ENCODE measurements around the gene CDK17.

CDK17 gene

DNA sequence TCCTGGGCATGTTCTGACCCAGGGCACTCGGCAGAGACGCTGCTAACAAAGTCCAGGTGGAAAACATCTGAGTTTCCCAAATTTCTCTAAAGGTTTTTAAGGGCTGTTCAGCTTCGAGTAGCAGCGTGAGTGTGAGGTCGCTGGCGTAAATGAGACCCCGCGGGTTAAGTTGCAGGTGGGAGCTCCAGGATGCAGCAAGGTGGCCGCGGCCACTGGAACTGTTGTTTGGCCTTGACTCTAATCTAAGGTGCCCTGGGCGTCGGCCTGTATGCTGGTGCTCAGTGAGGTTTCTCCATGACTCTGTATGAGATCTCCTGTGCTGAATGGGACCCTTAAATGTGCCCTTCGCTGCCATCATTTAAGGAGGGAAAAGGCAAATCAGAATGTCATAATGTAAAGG, 155.4 kb downstream of the CDK17 start:
- Histone ChIP-seq H3K27me3 (ENCODE audit: low read depth) (no peaks in the 10 kb centered on the region), H3K9me3 (no peaks in the 10 kb centered on the region), H3K4me3 (no peak overlapping the region), H3K4me1 (no peaks in the 10 kb centered on the region), H3K36me3 (replicated peaks) (no peaks in the 10 kb centered on the region)
- in situ Hi-C loops (cut with MboI; ENCODE audit: low sequenced_read_pairs), result no loop called here
- no peak for DNase-seq (ENCODE audit: low spot score in 2 of 2)

- in situ Hi-C loops (cut with MboI; ENCODE audit: low sequenced_read_pairs), result no loop called here
- H3K27me3 ChIP-seq (ENCODE audit: low read depth), result no peaks in the 10 kb centered on the region
- no peak for DNase-seq (ENCODE audit: low spot score in 2 of 2)
Observed at GRCh38 chr12:96242597-96242996, 157.6 kb downstream of the CDK17 start.

DNA sequence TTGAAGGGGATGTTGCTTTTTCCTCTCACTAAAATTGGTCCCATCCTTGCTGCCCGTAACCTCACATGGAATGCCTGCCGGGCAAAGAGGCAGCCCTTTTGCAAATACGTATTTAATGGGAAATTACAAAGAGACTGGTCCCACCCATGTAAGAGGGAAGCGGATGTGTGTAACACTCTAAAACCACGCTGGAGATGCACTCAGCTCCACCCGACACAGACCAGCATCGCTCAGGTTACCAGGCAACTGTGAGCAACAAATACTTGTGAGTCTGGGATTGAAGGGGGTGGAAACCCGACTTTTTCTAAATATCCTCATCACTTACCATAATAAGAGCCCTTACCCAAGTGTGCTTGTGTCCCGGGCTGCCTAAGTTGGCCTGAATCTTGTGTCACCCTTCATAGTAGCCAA, 158.4 kb downstream of the CDK17 start:
- no peaks in the 10 kb centered on the region for H3K9me3 ChIP-seq
- in situ Hi-C loops (cut with MboI; ENCODE audit: low sequenced_read_pairs), result no loop called here
- no peaks in the 10 kb centered on the region for H3K36me3 ChIP-seq (replicated peaks)
- no peak for DNase-seq (ENCODE audit: low spot score in 2 of 2)
- no peak overlapping the region for H3K4me3 ChIP-seq
- no peaks in the 10 kb centered on the region for H3K4me1 ChIP-seq
- no peaks in the 10 kb centered on the region for H3K27me3 ChIP-seq (ENCODE audit: low read depth)

More at GRCh38 chr12:96242597-96242996, 157.6 kb downstream of the CDK17 start:
- Histone ChIP-seq H3K36me3 (replicated peaks) (no peaks in the 10 kb centered on the region), H3K4me3 (no peak overlapping the region), H3K4me1 (no peaks in the 10 kb centered on the region), H3K9me3 (no peaks in the 10 kb centered on the region)

DNA sequence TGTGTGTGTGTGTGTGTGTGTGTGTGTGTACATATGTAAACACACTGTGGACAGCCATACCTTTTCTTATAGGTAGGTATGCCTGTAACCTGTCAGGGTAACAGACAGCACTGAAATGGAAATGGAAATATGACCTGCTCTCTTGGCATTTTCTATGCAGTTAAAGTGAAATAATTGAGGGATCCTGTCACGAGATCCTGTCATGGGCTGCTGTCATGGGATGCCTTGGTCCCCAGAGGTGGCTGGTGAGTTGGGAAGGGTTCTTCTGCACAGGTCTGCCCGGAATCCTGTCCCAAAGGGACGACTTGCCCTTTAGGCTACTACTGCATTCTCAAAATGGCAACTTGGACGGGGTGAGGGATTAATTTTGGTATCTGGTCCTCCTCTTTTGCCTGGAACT, 158.8 kb downstream of the CDK17 start:
- no peaks in the 10 kb centered on the region for H3K36me3 ChIP-seq (replicated peaks)
- no peaks in the 10 kb centered on the region for H3K4me1 ChIP-seq
- in situ Hi-C loops (cut with MboI; ENCODE audit: low sequenced_read_pairs), result no loop called here
- no peaks in the 10 kb centered on the region for H3K27me3 ChIP-seq (ENCODE audit: low read depth)
- H3K9me3 ChIP-seq, result no peaks in the 10 kb centered on the region
- H3K4me3 ChIP-seq, result no peak overlapping the region
- no peak for DNase-seq (ENCODE audit: low spot score in 2 of 2)

GRCh38 chr12:96240656-96241055, 159.6 kb downstream of the CDK17 start:
- no peak for DNase-seq (ENCODE audit: low spot score in 2 of 2)
- in situ Hi-C loops (cut with MboI; ENCODE audit: low sequenced_read_pairs), result no loop called here
- H3K27me3 ChIP-seq (ENCODE audit: low read depth), result no peaks in the 10 kb centered on the region
- no peaks in the 10 kb centered on the region for H3K4me1 ChIP-seq
- no peaks in the 10 kb centered on the region for H3K9me3 ChIP-seq
- no peaks in the 10 kb centered on the region for H3K36me3 ChIP-seq (replicated peaks)
- H3K4me3 ChIP-seq, result no peak overlapping the region

- no peaks in the 10 kb centered on the region for H3K4me1 ChIP-seq
- in situ Hi-C loops (cut with MboI; ENCODE audit: low sequenced_read_pairs), result no loop called here
- H3K36me3 ChIP-seq (replicated peaks), result no peaks in the 10 kb centered on the region
- no peaks in the 10 kb centered on the region for H3K9me3 ChIP-seq
- no peak for DNase-seq (ENCODE audit: low spot score in 2 of 2)
- H3K27me3 ChIP-seq (ENCODE audit: low read depth), result no peaks in the 10 kb centered on the region
- H3K4me3 ChIP-seq, result no peak overlapping the region
Observed at GRCh38 chr12:96239711-96240635, 160.3 kb downstream of the CDK17 start.

DNA sequence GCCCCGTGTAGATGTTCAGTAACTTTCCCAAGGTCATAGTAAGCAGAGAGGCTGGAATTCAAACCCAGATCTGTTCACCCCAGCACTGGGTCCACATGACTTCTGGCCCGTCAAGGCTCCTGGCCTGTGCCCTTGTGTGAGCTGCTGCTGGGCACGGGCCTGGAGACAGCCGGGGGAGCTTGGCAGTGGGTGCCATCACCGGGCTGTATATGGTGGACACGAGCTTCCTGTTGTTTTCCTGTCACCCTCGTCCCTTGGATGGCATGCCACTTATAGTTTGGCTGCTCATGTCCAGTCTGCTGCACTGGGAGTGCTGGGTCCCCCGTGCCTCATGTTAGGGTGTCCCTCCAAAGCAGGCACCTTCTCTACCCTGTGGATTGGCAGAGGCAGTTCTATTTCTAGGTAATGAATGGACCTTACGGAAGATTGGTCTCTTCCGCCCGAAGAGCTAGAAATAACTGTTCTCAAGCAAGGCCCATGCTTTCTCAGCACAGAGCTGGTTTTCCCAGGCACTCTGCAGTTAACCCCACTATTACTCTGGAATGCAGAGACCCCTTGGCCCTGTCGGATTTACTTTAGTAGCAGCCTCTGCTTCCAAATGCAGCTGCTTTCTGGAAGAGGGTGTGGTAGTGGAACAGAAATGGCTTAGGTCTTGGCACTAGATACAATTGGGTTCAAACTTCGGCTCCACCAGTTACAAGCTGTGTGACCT, 161.7 kb downstream of the CDK17 start:
- in situ Hi-C loops (cut with MboI; ENCODE audit: low sequenced_read_pairs), result no loop called here
- Histone ChIP-seq H3K36me3 (replicated peaks) (no peaks in the 10 kb centered on the region), H3K4me1 (no peaks in the 10 kb centered on the region), H3K9me3 (no peaks in the 10 kb centered on the region), H3K4me3 (no peak overlapping the region), H3K27me3 (ENCODE audit: low read depth) (no peaks in the 10 kb centered on the region)
- DNase-seq (ENCODE audit: low spot score in 2 of 2), result no peak

DNA sequence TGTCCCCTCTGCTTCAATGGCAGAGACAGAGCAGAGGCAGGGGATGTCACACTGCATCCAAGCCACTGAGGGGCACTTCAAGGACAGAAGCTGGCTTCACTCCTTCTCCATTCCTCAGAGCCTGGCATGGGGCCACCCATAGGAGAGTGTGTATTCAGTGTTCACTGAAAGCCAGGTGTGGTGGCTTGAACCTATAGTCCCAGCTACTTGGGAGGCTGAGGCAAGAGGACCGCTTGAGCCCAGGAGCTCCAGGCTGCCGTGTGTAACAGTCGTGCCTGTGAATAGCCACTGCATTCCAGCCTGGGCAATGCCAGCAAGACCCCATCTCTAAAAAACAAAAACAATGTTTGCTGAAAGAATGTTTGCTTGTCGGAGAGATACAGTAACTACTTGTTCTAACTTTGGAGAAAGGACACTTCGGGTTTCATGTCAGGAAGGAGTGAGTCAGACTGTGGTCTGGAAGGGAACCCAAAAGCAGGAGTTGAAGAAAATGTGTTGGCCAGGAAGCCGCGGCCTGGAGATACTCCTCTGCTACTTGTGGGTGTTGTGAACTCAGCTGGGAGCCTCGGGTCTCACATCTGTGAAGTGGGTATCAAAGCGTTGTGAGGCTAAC, 162.7 kb downstream of the CDK17 start:
- DNase-seq (ENCODE audit: low spot score in 2 of 2), result no peak
- no peaks in the 10 kb centered on the region for H3K27me3 ChIP-seq (ENCODE audit: low read depth)
- H3K4me3 ChIP-seq, result no peak overlapping the region
- no peaks in the 10 kb centered on the region for H3K36me3 ChIP-seq (replicated peaks)
- H3K9me3 ChIP-seq, result no peaks in the 10 kb centered on the region
- in situ Hi-C loops (cut with MboI; ENCODE audit: low sequenced_read_pairs), result no loop called here
- H3K4me1 ChIP-seq, result no peaks in the 10 kb centered on the region

- H3K4me1 ChIP-seq, result no peaks in the 10 kb centered on the region
- no peaks in the 10 kb centered on the region for H3K36me3 ChIP-seq (replicated peaks)
- no peaks in the 10 kb centered on the region for H3K9me3 ChIP-seq
- no peak overlapping the region for H3K4me3 ChIP-seq
- in situ Hi-C loops (cut with MboI; ENCODE audit: low sequenced_read_pairs), result no loop called here
- no peak for DNase-seq (ENCODE audit: low spot score in 2 of 2)
- H3K27me3 ChIP-seq (ENCODE audit: low read depth), result no peaks in the 10 kb centered on the region
Observed at GRCh38 chr12:96237035-96237434, 163.2 kb downstream of the CDK17 start.

- DNase-seq (ENCODE audit: low spot score in 2 of 2), result no peak
- in situ Hi-C loops (cut with MboI; ENCODE audit: low sequenced_read_pairs), result no loop called here
- no peak overlapping the region for H3K4me3 ChIP-seq
- H3K36me3 ChIP-seq (replicated peaks), result no peaks in the 10 kb centered on the region
- H3K9me3 ChIP-seq, result no peaks in the 10 kb centered on the region
- no peaks in the 10 kb centered on the region for H3K27me3 ChIP-seq (ENCODE audit: low read depth)
- no peaks in the 10 kb centered on the region for H3K4me1 ChIP-seq
Observed at GRCh38 chr12:96236221-96236822, 163.9 kb downstream of the CDK17 start.

DNA sequence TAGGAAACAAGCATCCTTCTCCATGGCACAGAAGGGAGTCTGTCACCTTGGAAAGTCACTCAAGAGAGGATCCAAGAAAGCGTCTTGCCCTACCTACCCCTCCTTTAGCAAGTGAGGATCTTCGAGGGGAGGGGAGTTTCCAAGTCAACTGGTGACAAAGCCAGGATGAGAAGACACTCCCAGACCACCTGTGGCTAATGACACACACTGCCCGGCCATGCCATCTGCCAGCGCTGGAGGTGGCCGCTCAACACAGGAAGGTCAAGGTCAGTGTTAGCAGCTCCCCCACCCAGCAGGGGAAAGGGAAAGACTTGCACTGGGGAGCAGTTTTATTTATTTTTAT, 164.8 kb downstream of the CDK17 start:
- DNase-seq (ENCODE audit: low spot score in 2 of 2), result no peak
- Histone ChIP-seq H3K4me1 (no peaks in the 10 kb centered on the region), H3K36me3 (replicated peaks) (no peaks in the 10 kb centered on the region), H3K9me3 (no peaks in the 10 kb centered on the region), H3K4me3 (no peak overlapping the region), H3K27me3 (ENCODE audit: low read depth) (no peaks in the 10 kb centered on the region)
- in situ Hi-C loops (cut with MboI; ENCODE audit: low sequenced_read_pairs), result no loop called here

DNA sequence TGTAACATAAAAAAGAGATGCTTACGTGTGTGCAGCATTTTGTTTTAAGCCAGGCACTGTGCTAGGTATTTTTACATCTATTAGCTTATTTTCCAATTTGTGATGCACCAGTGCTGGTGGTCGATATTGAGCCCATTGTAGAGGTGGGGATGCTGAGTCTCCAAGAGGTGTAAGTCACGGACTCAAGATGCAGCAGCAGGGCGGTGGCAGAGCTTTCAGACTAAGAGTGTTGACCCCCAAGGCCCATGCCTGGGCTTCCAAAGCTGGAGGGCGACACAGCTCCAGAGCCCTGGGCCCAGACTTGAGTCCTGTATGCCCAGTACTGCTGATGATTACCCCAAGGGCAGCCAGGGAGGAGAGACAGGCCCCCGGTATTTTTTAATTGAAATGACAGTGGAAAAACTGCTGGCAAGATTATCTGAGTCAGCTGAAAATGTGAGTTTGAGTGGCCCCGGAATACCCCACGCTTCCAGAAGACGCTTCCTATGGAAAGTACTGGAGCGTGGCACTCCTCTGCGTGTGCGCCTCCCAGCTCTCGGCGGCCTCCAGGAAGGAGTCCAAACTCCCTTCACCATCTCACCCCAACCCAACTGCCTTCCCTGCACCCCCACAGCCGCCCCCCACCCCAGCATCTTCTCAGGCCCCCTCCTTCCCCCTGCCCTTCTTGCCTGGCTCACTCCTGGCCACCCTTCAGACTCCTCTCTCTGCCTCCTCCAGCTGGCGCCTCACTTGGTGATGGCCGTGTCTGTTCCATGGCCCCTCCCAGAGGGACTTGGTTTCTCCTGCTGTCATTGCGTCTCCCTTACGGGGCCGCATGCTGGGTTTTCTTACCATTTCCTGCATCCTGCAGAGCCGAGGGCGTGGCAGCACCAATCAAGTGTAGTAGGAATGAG, 165.4 kb downstream of the CDK17 start:
- DNase-seq (ENCODE audit: low spot score in 2 of 2), result no peak
- H3K4me3 ChIP-seq, result no peak overlapping the region
- no peaks in the 10 kb centered on the region for H3K27me3 ChIP-seq (ENCODE audit: low read depth)
- in situ Hi-C loops (cut with MboI; ENCODE audit: low sequenced_read_pairs), result no loop called here
- no peaks in the 10 kb centered on the region for H3K9me3 ChIP-seq
- no peaks in the 10 kb centered on the region for H3K36me3 ChIP-seq (replicated peaks)
- H3K4me1 ChIP-seq, result no peaks in the 10 kb centered on the region

DNA sequence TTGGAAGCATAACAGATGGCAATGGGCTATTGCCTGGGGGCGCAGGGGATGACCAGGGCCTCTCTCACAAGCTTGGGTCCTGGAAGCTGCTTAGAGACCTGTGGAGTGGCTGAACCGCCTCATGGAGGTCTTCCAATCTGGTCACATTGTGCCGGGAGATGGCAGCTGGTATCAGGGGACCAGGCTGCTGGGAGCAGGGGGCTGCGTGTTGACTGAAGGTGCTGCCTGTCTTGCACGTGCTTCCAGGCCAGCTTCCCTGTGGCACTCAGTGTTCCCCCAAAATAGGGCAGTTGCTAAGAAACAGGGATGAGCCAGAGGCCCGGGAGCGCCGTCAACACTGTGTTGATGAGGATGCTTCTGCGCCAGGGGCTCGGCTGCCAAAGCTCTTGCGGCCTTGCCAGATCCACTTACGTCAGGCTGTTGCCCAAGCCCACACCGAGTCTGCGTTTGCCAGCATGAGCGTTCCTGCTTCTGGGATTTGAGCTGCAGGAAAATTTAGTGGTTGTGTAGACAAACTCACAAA, 166.2 kb downstream of the CDK17 start:
- Histone ChIP-seq H3K4me1 (no peaks in the 10 kb centered on the region), H3K9me3 (no peaks in the 10 kb centered on the region), H3K36me3 (replicated peaks) (no peaks in the 10 kb centered on the region), H3K4me3 (no peak overlapping the region), H3K27me3 (ENCODE audit: low read depth) (no peaks in the 10 kb centered on the region)
- peak in 1 of 2 experiments; percentile 27 for DNase-seq (ENCODE audit: low spot score in 2 of 2)
- in situ Hi-C loops (cut with MboI; ENCODE audit: low sequenced_read_pairs), result no loop called here
